ENCODE results near the gene FLNA.
"Not testable (repeated sequence)": the region's sequence is repeated elsewhere in the genome, so short reads cannot be mapped to it uniquely, and the experiment has no call there.

FLNA gene

DNA sequence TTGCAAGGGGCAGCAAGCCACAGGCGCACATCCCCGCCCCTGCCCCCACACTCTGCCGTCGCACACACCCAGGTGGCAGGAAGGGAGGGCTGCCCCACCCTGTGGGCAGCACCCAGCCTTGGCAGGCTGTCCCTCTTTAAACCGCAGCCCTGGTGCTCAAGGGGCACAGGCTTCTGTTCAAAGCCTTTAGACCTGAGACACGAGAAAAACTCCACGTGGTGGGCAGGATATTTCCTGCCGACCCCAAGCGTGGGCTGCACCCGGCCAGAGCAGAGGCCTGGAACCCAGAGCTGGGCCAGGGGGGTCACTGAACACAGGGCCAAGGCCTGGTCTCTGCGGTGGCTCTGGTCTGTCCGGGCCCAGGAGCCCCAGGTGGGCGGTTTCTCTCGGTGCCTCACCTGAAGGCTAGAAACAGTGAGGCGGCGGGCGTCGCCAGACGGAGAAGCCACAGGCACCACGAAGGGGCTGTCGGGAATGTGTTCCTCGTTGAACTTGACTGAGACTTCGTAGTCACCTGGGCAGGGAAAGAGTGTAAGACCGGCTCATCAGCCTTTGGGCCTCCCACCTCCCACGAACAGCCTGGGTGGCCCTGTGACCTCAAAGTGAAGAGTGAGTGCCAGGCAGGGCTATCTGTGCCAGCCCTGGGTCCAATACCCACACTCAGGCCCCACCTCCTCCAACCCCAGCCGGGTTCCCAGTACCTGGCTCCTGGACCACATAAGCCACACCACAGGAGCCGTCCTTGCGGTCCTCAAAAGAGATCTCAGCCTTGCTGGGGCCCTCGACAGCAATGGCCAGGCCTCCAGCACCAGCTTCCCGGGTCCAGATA, 23.0 kb downstream of the FLNA start:
- TF ChIP-seq, protein P1, sequence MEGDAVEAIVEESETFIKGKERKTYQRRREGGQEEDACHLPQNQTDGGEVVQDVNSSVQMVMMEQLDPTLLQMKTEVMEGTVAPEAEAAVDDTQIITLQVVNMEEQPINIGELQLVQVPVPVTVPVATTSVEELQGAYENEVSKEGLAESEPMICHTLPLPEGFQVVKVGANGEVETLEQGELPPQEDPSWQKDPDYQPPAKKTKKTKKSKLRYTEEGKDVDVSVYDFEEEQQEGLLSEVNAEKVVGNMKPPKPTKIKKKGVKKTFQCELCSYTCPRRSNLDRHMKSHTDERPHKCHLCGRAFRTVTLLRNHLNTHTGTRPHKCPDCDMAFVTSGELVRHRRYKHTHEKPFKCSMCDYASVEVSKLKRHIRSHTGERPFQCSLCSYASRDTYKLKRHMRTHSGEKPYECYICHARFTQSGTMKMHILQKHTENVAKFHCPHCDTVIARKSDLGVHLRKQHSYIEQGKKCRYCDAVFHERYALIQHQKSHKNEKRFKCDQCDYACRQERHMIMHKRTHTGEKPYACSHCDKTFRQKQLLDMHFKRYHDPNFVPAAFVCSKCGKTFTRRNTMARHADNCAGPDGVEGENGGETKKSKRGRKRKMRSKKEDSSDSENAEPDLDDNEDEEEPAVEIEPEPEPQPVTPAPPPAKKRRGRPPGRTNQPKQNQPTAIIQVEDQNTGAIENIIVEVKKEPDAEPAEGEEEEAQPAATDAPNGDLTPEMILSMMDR (conservative IDR thresholded peaks at IDR 0.05): no peak
- TF ChIP-seq ZFX (IDR thresholded peaks at IDR 0.05): no peak

DNA sequence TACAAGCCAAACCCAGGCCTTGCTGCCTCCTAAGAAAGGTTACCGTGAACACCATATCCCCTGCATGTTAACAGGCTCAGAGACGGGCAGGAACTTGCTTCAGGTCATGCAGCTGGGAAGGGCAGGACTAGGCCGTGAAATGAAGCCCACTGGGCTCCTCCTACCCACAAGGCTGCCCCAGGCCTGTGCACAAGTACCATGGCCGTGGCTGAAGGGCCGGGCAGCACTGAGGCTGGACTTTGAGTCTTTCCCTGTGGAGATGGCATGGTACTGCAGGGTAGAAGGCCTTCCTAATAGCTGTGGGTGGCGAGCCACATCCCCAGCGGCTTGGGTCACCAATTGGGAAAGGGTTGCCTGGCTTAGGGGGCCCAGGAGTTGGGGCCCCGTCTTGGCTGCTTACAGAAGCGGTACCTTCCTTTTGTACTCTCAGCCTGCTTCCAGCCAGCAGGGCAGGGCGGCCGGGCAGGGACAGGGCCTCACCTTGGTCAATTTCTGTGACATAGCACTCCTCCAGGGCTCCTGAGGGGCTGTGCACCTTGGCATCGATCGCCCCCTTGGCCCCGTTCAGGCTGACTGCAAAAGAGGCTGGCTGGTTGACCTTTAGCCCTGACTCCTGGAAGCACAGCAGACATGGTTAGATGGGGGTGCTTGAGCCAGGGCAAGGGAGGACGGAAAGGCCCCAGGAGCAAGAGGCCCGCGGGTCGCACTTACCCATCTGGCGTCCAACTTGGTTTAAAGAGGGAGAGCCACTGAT, 23.8 kb downstream of the FLNA start:
- H3K27ac ChIP-seq: no peak overlapping the region
- no peak for TF ChIP-seq ZFX (IDR thresholded peaks at IDR 0.05)
- TF ChIP-seq, protein P1 (conservative IDR thresholded peaks at IDR 0.05): no peak

More for the DNA sequence above, 23.0 kb downstream of the FLNA start:
- H3K27ac ChIP-seq: no peak overlapping the region

GRCh38 chrX:154349979-154350378, 24.5 kb downstream of the FLNA start:
- no peak overlapping the region for H3K27ac ChIP-seq
- TF ChIP-seq, protein P1 (conservative IDR thresholded peaks at IDR 0.05): no peak
- TF ChIP-seq ZFX (IDR thresholded peaks at IDR 0.05): no peak

DNA sequence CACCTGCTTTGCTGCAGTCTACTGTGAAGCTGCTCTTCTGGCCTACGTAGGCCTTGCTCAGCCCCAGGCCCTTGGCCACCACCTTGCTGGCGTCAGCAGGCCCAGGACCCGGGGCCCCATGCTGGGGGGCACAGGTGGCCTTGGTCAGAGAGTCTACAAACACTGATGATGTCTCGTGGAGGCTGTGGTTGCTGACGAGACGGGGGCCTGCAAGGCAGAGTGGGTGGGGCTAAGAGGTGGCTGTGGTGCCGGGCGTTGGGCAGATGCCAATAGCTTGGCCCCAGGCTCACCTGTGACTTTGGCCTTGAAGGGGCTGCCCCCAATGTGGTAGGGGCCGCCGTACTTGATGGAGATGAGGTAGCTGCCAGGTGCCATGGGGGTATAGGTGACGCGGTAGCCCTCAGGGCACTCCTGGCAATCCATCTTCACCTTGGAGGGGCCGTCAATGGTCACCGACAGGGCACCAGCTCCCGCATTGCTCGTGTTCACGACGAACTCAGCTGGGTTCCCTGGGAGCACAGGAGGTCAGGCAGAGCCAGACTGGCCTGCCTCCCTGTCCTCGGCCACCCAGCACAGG, 25.0 kb downstream of the FLNA start:
- TF ChIP-seq ZFX (IDR thresholded peaks at IDR 0.05): no peak
- TF ChIP-seq, protein P1 (conservative IDR thresholded peaks at IDR 0.05): no peak
- no peak overlapping the region for H3K27ac ChIP-seq

- H3K27ac ChIP-seq: no peak overlapping the region
- TF ChIP-seq, protein P1 (conservative IDR thresholded peaks at IDR 0.05): no peak
- TF ChIP-seq ZFX (IDR thresholded peaks at IDR 0.05): no peak
Measured at GRCh38 chrX:154348646-154349358, 25.6 kb downstream of the FLNA start.

- no peak for TF ChIP-seq ZFX (IDR thresholded peaks at IDR 0.05)
- H3K27ac ChIP-seq: no peak overlapping the region
Measured at GRCh38 chrX:154348114-154348531, 26.3 kb downstream of the FLNA start.

DNA sequence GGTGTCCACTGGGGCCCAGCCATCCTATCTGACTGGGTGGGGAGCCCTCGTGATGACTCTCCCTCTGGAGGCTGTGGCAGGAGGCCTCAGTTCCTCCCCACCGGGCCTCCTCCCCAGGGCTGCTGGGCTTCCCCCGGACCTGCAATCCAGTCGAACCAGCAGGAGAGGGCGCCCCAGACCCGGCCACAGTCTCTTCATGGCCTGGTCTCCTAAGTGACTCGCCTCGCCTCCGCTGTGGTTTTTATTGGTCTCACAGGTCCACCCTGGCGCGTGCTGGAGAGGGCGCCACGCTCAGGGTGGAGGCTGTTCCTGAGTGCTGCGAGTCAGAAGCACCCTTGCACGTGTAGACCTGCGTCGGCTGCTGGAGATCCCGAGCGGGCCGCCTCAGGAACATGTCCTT, 30.8 kb downstream of the FLNA start:
- not testable (repeated sequence) for H3K27ac ChIP-seq

- not testable (repeated sequence) for H3K27ac ChIP-seq
Measured at GRCh38 chrX:154343063-154343462, 31.4 kb downstream of the FLNA start.

DNA sequence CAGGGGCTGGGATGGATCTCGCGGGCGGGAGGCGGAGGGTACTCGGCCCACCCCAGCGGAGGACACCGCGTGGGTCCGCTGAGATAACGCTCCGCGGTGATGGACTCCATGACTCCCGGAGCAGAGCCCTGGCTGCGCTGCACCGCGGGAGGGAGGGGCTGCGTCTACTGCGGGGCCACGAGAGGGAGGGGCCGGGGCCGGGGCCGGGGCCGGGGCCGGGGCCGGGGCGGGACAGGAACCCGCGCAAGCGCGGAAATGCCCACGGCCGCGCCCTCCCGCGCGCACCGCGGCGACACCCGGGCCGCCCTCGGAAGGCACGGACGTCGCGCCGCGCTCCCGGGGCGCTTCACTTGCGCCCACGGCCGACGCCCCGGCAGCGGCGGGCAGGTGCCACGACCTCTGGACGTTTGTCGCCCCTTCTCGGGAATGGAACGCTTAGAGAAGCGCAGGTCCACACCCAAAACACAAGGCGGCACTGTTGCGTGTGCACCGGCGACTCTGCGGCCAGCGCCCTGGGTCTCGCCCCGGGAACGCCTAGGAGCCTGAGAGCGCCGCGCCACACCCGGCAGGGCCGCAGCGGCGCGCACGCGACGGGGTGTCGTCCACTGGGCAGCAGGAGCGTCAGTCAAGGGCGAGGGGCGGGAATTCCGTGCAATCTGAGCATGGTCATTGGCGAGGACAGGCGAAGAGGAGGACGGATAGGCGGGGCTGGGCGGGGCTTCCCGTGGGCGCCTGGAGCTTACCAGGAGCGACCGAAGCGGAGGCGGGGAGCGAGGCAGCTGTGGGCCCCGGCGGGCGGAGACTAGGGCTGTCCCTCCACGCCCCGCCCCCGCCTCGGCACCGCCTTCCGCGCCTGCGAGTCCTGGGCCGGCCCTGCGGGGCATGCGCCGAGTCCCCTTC, 32.8 kb downstream of the FLNA start:
- H3K27ac ChIP-seq: not testable (repeated sequence)
